MM.1S (cell line): ENCODE data around the gene TM9SF2.
"Not testable (repeated sequence)": the region's sequence is repeated elsewhere in the genome, so short reads cannot be mapped to it uniquely, and the experiment has no call there.

Experiments
- DNase-seq: peaks from one replicate; pipeline ENCODE4 v3.0.0-alpha.2; 2015
- H2AFZ ChIP-seq: fragments of 300-600 bp; sonication (generic); 2 replicates; pipeline ENCODE4 v1.6.0; 2016; ENCODE audit warnings: antibody characterized with exemption, low read length
- H3F3A ChIP-seq: fragments of 300-600 bp; sonication (generic); 2 replicates; pipeline ENCODE4 v1.6.1; 2016; ENCODE audit warnings: mild to moderate bottlenecking, antibody characterized with exemption, low read length, moderate library complexity, mixed read lengths; ENCODE audit not compliant: insufficient read depth
- H3K27ac ChIP-seq: fragments of 300-600 bp; sonication (generic); 2 replicates; pipeline ENCODE4 v1.5.1; 2016; ENCODE audit warnings: mild to moderate bottlenecking, low read length
- H3K27me3 ChIP-seq: fragments of 300-600 bp; sonication (generic); replicated peaks from 2 replicates; pipeline ENCODE4 v1.6.0; 2016; ENCODE audit warnings: low read length; ENCODE audit not compliant: insufficient read depth
- H3K36me3 ChIP-seq: fragments of 300-600 bp; sonication (generic); replicated peaks from 2 replicates; pipeline ENCODE4 v1.6.1; 2016; ENCODE audit warnings: mild to moderate bottlenecking, low read length, mixed read lengths; ENCODE audit not compliant: insufficient read depth
- H3K4me1 ChIP-seq: fragments of 300-600 bp; sonication (generic); 2 replicates; pipeline ENCODE4 v1.6.1; 2016; ENCODE audit warnings: low read length, mixed read lengths
- H3K4me2 ChIP-seq: fragments of 300-600 bp; sonication (generic); 2 replicates; pipeline ENCODE4 v1.6.0; 2016; ENCODE audit warnings: low read depth, low read length
- H3K4me3 ChIP-seq: fragments of 300-600 bp; sonication (generic); 2 replicates; pipeline ENCODE4 v1.5.1; 2016; ENCODE audit warnings: low read length, mixed read lengths
- H3K79me2 ChIP-seq: fragments of 300-600 bp; sonication (generic); 2 replicates; pipeline ENCODE4 v1.6.1; 2016; ENCODE audit warnings: mixed run types, low read length, mixed read lengths
- H3K9ac ChIP-seq: fragments of 300-600 bp; sonication (generic); 2 replicates; pipeline ENCODE4 v1.6.1; 2016; ENCODE audit warnings: low read length, mixed read lengths
- H3K9me2 ChIP-seq: fragments of 300-600 bp; sonication (generic); replicated peaks from 2 replicates; pipeline ENCODE4 v1.6.1; 2016; ENCODE audit warnings: mild to moderate bottlenecking, low read length, mixed read lengths; ENCODE audit not compliant: insufficient read depth
- H3K9me3 ChIP-seq: fragments of 300-600 bp; sonication (generic); replicated peaks from 2 replicates; pipeline ENCODE4 v1.6.1; 2016; ENCODE audit warnings: mild to moderate bottlenecking, low read length, mixed read lengths; ENCODE audit not compliant: insufficient read depth
- H4K20me1 ChIP-seq: fragments of 300-600 bp; sonication (generic); 2 replicates; pipeline ENCODE4 v1.6.1; 2016; ENCODE audit warnings: mild to moderate bottlenecking, low read length, moderate library complexity, mixed read lengths; ENCODE audit not compliant: insufficient read depth
- CTCF ChIP-seq: fragments of 300-600 bp; sonication (generic); IDR thresholded peaks from 2 replicates; pipeline ENCODE4 v1.5.1; 2016; ENCODE audit warnings: antibody characterized with exemption, low read length, mixed read lengths
- EZH2 ChIP-seq: fragments of 300-600 bp; sonication (generic); optimal IDR thresholded peaks from 2 replicates; pipeline ENCODE3; 2017; ENCODE audit warnings: low read depth, mild to moderate bottlenecking, antibody characterized with exemption, low read length, mixed read lengths
- EZH2phosphoT487 ChIP-seq: fragments of 300-600 bp; sonication (generic); IDR thresholded peaks from 2 replicates; pipeline ENCODE4 v1.6.1; 2018; ENCODE audit warnings: antibody characterized with exemption, low read length

TM9SF2 gene

GRCh38 chr13:99501184-99501847, at the start of gene TM9SF2:
Gene TM9SF2, plus strand, starts transcription at chr13:99501472. Its CDS starts 135 bp downstream, at chr13:99501607.
- peak within 1 kb of the TSS; percentile 74 for H3K4me3 ChIP-seq
- no peaks in the 10 kb centered on the region for H4K20me1 ChIP-seq
- DNase-seq: peak; percentile 97
- no peaks in the 10 kb centered on the region for H3K27me3 ChIP-seq
- peaks cover 23% of the 10 kb centered on the region for H3K4me1 ChIP-seq
- no peaks in the 10 kb centered on the region for H3K9me2 ChIP-seq
- peak within 1 kb of the TSS; percentile 56; the same call in 1 of the 2 replicates for H3K27ac ChIP-seq
- H3K9ac ChIP-seq: peak within 1 kb of the TSS; percentile 87
- H3K9me3 ChIP-seq: no peaks in the 10 kb centered on the region
- peak within 1 kb of the TSS; percentile 87 for H2AFZ ChIP-seq
- TF ChIP-seq EZH2 (no peak), CTCF (no peak), EZH2phosphoT487 (no peak)
- H3K4me2 ChIP-seq: peak within 1 kb of the TSS; percentile 89
- H3K79me2 ChIP-seq: peaks cover 50% of the 10 kb centered on the region
- H3K36me3 ChIP-seq: no peaks in the 10 kb centered on the region
- peaks cover 21% of the 10 kb centered on the region for H3F3A ChIP-seq

- no peak overlapping the region for H2AFZ ChIP-seq
- TF ChIP-seq EZH2phosphoT487 (no peak), CTCF (no peak), EZH2 (no peak)
- no peaks in the 10 kb centered on the region for H3K4me1 ChIP-seq
- no peak for DNase-seq
- no peak overlapping the region for H3K9ac ChIP-seq
- H3F3A ChIP-seq: no peaks in the 10 kb centered on the region
- no peak overlapping the region for H3K27ac ChIP-seq
- no peaks in the 10 kb centered on the region for H4K20me1 ChIP-seq
- no peaks in the 10 kb centered on the region for H3K9me2 ChIP-seq
- H3K4me3 ChIP-seq: no peak overlapping the region
- no peaks in the 10 kb centered on the region for H3K79me2 ChIP-seq
- no peak overlapping the region for H3K4me2 ChIP-seq
- no peaks in the 10 kb centered on the region for H3K27me3 ChIP-seq
- H3K9me3 ChIP-seq: no peaks in the 10 kb centered on the region
- no peaks in the 10 kb centered on the region for H3K36me3 ChIP-seq
These were observed 46.6 kb upstream of the TM9SF2 start for GRCh38 chr13:99454518-99455183.

GRCh38 chr13:99459099-99459850, 42.0 kb upstream of the TM9SF2 start:
- Histone ChIP-seq H3K9me2 (no peaks in the 10 kb centered on the region), H4K20me1 (no peaks in the 10 kb centered on the region), H3K4me1 (no peaks in the 10 kb centered on the region), H3K4me3 (no peak overlapping the region), H3K27me3 (no peaks in the 10 kb centered on the region), H3K79me2 (no peaks in the 10 kb centered on the region), H3K9ac (no peak overlapping the region), H3F3A (no peaks in the 10 kb centered on the region), H3K27ac (no peak overlapping the region), H3K36me3 (no peaks in the 10 kb centered on the region), H2AFZ (no peak overlapping the region), H3K9me3 (no peaks in the 10 kb centered on the region), H3K4me2 (no peak overlapping the region)
- TF ChIP-seq CTCF (no peak), EZH2phosphoT487 (no peak), EZH2 (no peak)
- no peak for DNase-seq

- H3K79me2 ChIP-seq, H3K9me3 ChIP-seq, H3K36me3 ChIP-seq, H3K27ac ChIP-seq, H3K9ac ChIP-seq, H3K4me1 ChIP-seq, H3F3A ChIP-seq, H2AFZ ChIP-seq, H3K9me2 ChIP-seq, H3K27me3 ChIP-seq, H3K4me2 ChIP-seq, DNase-seq, H4K20me1 ChIP-seq, H3K4me3 ChIP-seq: not testable (repeated sequence)
These were observed 40.5 kb upstream of the TM9SF2 start for GRCh38 chr13:99460802-99461201.
